Muscle of leg (tissue), 11 donors: ENCODE data around the gene TEAD1. TPM values are rescaled to one million over a fixed set of nuclear protein-coding genes. Genes with fewer than 3 reads are reported as not detected.

Experiments
- DNase-seq: peaks from one replicate; pipeline ENCODE4 v3.0.0; 2013
- H3K27ac ChIP-seq: one replicate; pipeline ENCODE4 v1.5.1; 2013; ENCODE audit warnings: mild to moderate bottlenecking, low read length, control low read depth
- H3K27me3 ChIP-seq: one replicate; pipeline ENCODE4 v1.6.1; 2013; ENCODE audit warnings: low read length; ENCODE audit not compliant: control insufficient read depth, insufficient read depth
- H3K36me3 ChIP-seq: one replicate; pipeline ENCODE4 v1.6.1; 2013; ENCODE audit warnings: low read length; ENCODE audit not compliant: control insufficient read depth, insufficient read depth
- H3K4me1 ChIP-seq: one replicate; pipeline ENCODE4 v1.6.1; 2013; ENCODE audit warnings: low read length; ENCODE audit not compliant: control insufficient read depth, insufficient read depth
- H3K4me3 ChIP-seq: one replicate; pipeline ENCODE4 v1.5.1; 2013; ENCODE audit warnings: low read length, control low read depth
- H3K9me3 ChIP-seq: replicated peaks from 2 replicates; pipeline ENCODE4 v1.6.1; 2013; ENCODE audit warnings: low read depth, low read length; ENCODE audit not compliant: control insufficient read depth
- WGBS: methylation state at CpG from one replicate; pipeline ENCODE4 v1.1.5; 2013; ENCODE audit warnings: missing lambda C conversion rate; ENCODE audit not compliant: insufficient coverage; 5-methylcytosine and 5-hydroxymethylcytosine counted together
- polyA plus RNA-seq, 8 donors: library from polyadenylated mRNA; unstranded; fragments of 120-200 nt; gene quantifications; one replicate each; pipeline versions ENCODE4 v1.2.1 to v1.2.3, GENCODE V29; 2013; ENCODE audit warnings: inconsistent platforms in 1 of 8, low replicate concordance in 1 of 8; ENCODE audit not compliant: insufficient read length in 8 of 8, insufficient read depth in 1 of 8
- total RNA-seq: library from RNA; stranded (reverse); fragments of 120-200 nt; gene quantifications from one replicate; pipeline ENCODE4 v1.2.4, GENCODE V29; 2013

The TEAD1 gene
- total and polyA plus RNA-seq, 9 donors: 53.9 to 104 (median 81.5) TPM

DNA sequence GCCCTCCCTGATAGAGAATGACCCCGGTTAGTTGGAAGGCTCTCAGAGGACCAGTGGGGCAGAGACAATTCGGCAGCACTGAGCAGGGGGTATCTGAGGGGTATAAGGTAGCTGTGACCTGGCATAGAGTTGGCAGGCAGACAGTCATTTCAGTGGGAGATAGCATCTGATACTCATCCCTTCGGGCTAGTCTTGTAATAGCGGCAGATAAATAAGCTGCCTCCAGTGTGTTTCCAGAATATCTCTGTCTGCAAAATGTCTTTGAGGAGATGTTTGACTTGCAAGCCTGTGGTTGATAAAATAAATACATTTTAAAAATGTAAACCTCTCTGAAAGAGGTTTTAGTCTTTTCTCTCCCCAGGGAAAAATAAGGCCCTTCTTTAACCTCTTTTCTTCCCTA, 54.2 kb downstream of the TEAD1 start:
- DNase-seq: no peak
- Histone ChIP-seq H3K4me3 (no peak overlapping the region), H3K9me3 (no peaks in the 10 kb centered on the region), H3K27ac (no peak overlapping the region), H3K4me1 (peaks cover 22% of the 10 kb centered on the region), H3K27me3 (no peaks in the 10 kb centered on the region), H3K36me3 (peaks cover 3% of the 10 kb centered on the region)
- WGBS: 61% methylated on average over 2 of the region's 4 CpGs

GRCh38 chr11:12729941-12730340, 55.7 kb downstream of the TEAD1 start:
- DNase-seq: no peak
- Histone ChIP-seq H3K36me3 (peaks cover 3% of the 10 kb centered on the region), H3K4me3 (no peak overlapping the region), H3K27ac (no peak overlapping the region), H3K9me3 (no peaks in the 10 kb centered on the region), H3K27me3 (no peaks in the 10 kb centered on the region), H3K4me1 (peaks cover 8% of the 10 kb centered on the region)
- 100% methylated on average over 1 of the region's 5 CpGs for WGBS

DNA sequence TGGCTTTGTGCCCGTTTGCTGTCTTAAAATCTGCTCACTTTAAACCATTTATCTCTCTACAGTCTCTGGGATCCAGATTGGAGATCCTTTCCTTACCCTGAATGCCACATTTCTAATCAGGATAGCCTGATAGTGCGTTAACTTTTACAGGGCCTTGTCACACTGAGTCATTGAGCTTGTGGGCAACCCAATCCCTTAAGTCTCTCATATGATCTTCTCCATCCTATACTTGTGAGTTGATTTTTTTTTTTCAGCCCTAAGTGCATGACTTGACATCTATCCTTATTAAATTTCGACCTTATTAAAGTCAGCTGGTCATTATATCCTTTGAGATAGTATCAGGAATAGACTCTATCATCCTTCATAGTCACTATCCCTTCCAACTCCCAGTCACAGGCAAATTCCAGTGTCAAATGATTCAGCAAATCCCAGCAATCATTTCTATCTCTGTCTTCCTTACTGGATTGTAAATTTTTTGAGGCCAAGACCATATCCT, 57.7 kb downstream of the TEAD1 start:
- Histone ChIP-seq H3K4me3 (no peak overlapping the region), H3K4me1 (peaks cover 4% of the 10 kb centered on the region), H3K27ac (no peak overlapping the region), H3K27me3 (no peaks in the 10 kb centered on the region), H3K36me3 (peaks cover 3% of the 10 kb centered on the region), H3K9me3 (no peaks in the 10 kb centered on the region)
- no peak for DNase-seq
- 88% methylated on average over 1 of the region's 3 CpGs for WGBS

GRCh38 chr11:12733091-12733490, 58.9 kb downstream of the TEAD1 start:
- Histone ChIP-seq H3K36me3 (peaks cover 3% of the 10 kb centered on the region), H3K27me3 (no peaks in the 10 kb centered on the region), H3K27ac (no peak overlapping the region), H3K9me3 (no peaks in the 10 kb centered on the region), H3K4me1 (peaks cover 4% of the 10 kb centered on the region), H3K4me3 (no peak overlapping the region)
- no peak for DNase-seq
- 100% methylated on average over 1 of the region's 2 CpGs for WGBS

- H3K9me3 ChIP-seq: no peaks in the 10 kb centered on the region
- no peak overlapping the region for H3K27ac ChIP-seq
- H3K36me3 ChIP-seq: peaks cover 3% of the 10 kb centered on the region
- DNase-seq: no peak
- no peaks in the 10 kb centered on the region for H3K27me3 ChIP-seq
- no CpG with 5 or more reads among the region's 4 CpGs for WGBS
- H3K4me1 ChIP-seq: peaks cover 4% of the 10 kb centered on the region
- no peak overlapping the region for H3K4me3 ChIP-seq
These were observed 60.4 kb downstream of the TEAD1 start for GRCh38 chr11:12734625-12735024.

DNA sequence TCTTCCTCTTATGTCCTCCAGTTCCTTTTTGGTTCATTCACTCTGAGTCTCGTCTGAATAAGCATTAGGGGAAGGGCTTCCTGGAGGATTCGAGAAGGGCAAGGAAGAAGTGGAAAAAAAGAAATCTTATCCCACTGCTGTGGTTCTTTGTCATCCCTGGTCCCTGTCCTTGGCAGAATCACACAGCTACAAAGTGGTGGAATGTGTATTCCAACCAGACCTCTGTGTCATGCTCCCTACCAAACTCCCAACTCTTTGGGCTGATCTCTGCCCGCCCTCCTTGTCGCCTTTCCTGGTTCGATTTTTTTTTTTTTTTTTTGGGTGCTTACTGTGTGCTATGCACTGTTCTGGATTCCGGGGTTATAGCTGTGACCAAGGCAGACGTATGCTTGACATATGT, 61.0 kb downstream of the TEAD1 start:
- no peaks in the 10 kb centered on the region for H3K27me3 ChIP-seq
- DNase-seq: no peak
- H3K36me3 ChIP-seq: peaks cover 3% of the 10 kb centered on the region
- no peaks in the 10 kb centered on the region for H3K9me3 ChIP-seq
- H3K4me3 ChIP-seq: no peak overlapping the region
- H3K27ac ChIP-seq: no peak overlapping the region
- no CpG with 5 or more reads among the region's 7 CpGs for WGBS
- H3K4me1 ChIP-seq: peaks cover 4% of the 10 kb centered on the region

- H3K4me3 ChIP-seq: no peak overlapping the region
- WGBS: no CpG with 5 or more reads among the region's 2 CpGs
These were observed 62.8 kb downstream of the TEAD1 start for GRCh38 chr11:12737024-12737423.

DNA sequence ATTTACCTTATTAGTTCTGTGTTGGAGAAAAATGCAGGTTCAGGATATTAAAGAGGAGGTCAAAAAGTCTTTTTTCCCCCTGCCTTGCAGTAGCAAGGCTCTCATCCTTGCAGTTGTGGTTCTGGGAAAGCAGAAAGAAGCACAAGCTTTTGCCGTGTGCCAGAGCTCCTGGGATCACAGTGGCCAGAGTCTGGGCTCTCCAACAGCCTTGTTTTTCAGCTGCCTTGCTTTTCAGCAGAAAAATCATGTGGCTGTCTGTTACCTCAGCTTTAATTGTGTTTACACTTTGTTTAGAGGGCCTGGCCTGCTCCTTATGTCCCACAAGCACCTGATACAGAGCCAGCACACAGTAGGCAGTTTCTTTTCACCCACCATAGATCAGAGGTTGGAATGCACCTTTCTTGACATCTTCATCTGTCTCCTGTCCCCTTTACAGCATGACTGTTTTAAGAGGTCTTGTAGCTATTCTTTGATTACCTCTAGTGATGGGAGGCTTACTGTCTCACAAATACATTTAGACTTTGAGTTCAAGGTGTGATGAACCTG, 67.5 kb downstream of the TEAD1 start:
- no peak overlapping the region for H3K4me3 ChIP-seq
- DNase-seq: no peak
- peaks cover 13% of the 10 kb centered on the region for H3K4me1 ChIP-seq
- H3K36me3 ChIP-seq: no peaks in the 10 kb centered on the region
- H3K27me3 ChIP-seq: no peaks in the 10 kb centered on the region
- 40% methylated on average over 1 of the region's 1 CpG for whole genome bisulfite sequencing
- no peak overlapping the region for H3K27ac ChIP-seq
- no peaks in the 10 kb centered on the region for H3K9me3 ChIP-seq

More at GRCh38 chr11:12737024-12737423, 62.8 kb downstream of the TEAD1 start:
- DNase-seq: no peak
- peaks cover 4% of the 10 kb centered on the region for H3K4me1 ChIP-seq
- no peaks in the 10 kb centered on the region for H3K27me3 ChIP-seq
- peaks cover 3% of the 10 kb centered on the region for H3K36me3 ChIP-seq
- no peak overlapping the region for H3K27ac ChIP-seq
- no peaks in the 10 kb centered on the region for H3K9me3 ChIP-seq

- 100% methylated on average over 4 of the region's 8 CpGs for WGBS
- peak overlapping the region; percentile 70 for H3K27ac ChIP-seq
- H3K4me3 ChIP-seq: no peak overlapping the region
These were observed 69.7 kb downstream of the TEAD1 start for GRCh38 chr11:12743834-12744449.

GRCh38 chr11:12744826-12745502, 70.7 kb downstream of the TEAD1 start:
- H3K36me3 ChIP-seq: no peaks in the 10 kb centered on the region
- H3K9me3 ChIP-seq: no peaks in the 10 kb centered on the region
- DNase-seq: peak; percentile 67
- H3K27me3 ChIP-seq: no peaks in the 10 kb centered on the region
- WGBS: 47% methylated on average over 7 of the region's 10 CpGs
- no peak overlapping the region for H3K4me3 ChIP-seq
- H3K4me1 ChIP-seq: peaks cover 20% of the 10 kb centered on the region
- peak overlapping the region; percentile 70 for H3K27ac ChIP-seq

More at GRCh38 chr11:12743834-12744449, 69.7 kb downstream of the TEAD1 start:
- H3K9me3 ChIP-seq: no peaks in the 10 kb centered on the region
- no peak for DNase-seq
- H3K4me1 ChIP-seq: peaks cover 20% of the 10 kb centered on the region
- no peaks in the 10 kb centered on the region for H3K27me3 ChIP-seq
- no peaks in the 10 kb centered on the region for H3K36me3 ChIP-seq
